NCI-H226 (cell line): ENCODE measurements around the gene ZNF609.
"Not testable (repeated sequence)": the region's sequence is repeated elsewhere in the genome, so short reads cannot be mapped to it uniquely, and the experiment has no call there.

Experiments used
- DNase-seq: peaks from one replicate; pipeline ENCODE4 v3.0.0-alpha.2; 2015

The ZNF609 gene

DNA sequence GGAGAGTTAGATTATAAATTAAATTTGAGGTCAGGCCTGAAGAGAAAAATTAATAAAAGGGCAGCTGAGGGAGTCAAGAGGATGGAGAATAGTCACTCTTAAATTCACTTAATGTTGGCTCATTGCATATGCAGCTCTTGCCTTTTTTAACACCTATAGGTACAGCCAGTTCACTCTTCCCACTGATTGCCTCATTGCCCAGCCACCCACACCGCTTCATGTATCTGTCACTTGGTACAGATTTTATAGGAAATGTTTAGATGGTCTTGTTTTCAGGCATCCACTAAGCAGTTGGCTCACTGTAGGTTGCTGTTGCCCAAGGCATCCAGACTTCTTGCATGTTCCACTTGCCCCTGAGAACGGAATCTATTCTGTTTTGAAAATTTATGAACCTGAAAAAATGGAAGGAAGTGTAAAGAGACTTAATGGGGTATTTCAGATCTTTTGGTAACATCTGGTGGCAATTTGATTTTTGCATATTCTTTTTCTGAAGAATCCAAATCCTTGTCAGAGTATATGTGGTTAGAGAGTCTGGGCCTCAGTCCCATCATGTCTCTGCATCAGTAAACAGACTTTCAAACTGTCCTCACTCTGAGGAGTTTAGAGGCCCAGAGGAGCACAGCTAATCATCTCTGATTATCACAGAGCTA is 163.1 kb downstream of the ZNF609 start:
- DNase-seq: no peak

DNA sequence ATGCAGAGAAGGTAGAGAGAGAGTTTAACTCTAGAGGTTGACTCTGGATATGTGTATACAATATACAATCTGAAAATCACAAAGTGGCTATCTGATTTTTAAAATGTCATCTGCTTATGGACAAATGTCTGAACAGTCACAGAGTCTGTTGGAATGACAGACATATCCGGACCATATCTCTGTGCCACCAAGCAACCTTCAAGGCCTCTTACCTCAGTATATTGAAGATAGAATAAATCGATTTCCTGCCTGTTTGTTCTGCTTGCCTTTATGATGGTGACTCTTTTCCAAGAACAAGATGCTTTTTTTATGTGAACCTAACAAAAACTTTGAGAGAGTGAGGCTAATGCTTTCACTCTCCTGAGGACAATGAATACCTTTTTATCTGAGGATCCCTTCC is 163.9 kb downstream of the ZNF609 start:
- DNase-seq: no peak

GRCh38 chr15:64629063-64629462 is 168.7 kb downstream of the ZNF609 start:
- DNase-seq: no peak

GRCh38 chr15:64630396-64631107 is 170.2 kb downstream of the ZNF609 start:
- DNase-seq: no peak

DNA sequence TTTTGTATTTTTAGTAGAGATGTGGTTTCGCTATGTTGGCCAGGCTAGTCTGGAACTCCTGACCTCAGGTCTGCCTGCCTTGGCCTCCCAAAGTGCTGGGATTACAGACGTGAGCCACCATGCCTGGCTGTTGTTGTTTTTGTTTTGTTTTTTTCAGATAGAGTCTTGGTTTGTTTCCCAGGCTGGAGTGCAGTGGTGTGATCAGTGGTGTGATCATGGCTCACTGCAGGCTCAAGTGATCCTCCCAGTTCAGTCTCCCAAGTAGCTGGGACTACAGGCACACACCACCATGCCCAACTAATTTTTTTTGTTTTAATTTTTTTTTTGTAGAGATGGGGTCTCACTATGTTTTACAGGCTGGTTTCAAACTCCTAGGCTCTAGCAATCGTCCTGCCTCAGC is 172.3 kb downstream of the ZNF609 start:
- not testable (repeated sequence) for DNase-seq

- no peak for DNase-seq
Measured at GRCh38 chr15:64633332-64633731, 173.0 kb downstream of the ZNF609 start.

GRCh38 chr15:64634027-64634426 is 173.6 kb downstream of the ZNF609 start:
- DNase-seq: no peak

GRCh38 chr15:64634576-64635498 is 174.5 kb downstream of the ZNF609 start:
- no peak for DNase-seq

DNA sequence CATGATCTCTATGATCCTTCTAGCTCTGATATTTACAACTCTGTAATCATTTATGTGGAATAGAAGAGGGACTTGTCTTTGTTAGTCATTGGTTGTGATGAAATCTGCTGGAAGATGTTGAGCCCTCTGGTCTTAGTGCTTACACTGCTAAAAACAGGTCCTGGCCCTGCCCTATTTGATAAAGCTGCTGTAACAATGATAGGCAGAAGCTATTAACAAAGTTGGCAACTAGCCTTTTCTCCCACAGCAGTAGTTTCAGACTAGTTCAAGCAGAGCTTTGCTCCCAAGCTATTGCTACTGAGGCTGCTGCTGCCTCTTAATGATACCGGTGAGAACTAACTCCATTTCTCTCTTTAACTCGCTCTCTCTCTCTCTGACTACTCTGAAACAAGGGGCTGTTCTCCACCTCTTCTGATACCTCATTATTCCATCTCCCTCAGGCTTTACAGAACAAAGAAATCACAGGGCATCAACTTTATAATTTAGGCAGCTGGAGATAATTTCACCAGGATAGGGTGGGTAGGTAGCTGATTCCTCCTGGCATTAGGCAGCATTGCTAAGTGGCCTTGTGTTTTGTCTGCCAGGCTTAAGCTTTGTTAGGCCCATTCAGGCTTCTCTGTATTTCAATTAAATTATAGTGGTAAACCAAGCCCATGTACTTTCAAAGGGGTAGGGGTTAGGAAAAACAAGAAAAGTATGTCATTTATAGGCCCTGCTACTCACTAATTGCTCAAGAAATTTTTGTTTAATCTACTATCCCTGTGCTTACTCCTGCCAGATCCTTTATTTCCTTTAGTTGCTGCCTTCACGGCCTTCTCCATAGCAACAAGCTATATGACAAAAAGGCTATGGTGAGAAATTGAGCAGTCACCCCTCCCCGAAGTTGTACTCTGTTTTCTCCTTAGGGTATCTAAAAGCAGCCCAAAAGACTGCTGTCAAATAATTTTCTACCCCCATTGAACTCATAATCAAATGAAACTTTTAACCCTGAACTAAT is 175.4 kb downstream of the ZNF609 start:
- DNase-seq: peak; percentile 90

DNA sequence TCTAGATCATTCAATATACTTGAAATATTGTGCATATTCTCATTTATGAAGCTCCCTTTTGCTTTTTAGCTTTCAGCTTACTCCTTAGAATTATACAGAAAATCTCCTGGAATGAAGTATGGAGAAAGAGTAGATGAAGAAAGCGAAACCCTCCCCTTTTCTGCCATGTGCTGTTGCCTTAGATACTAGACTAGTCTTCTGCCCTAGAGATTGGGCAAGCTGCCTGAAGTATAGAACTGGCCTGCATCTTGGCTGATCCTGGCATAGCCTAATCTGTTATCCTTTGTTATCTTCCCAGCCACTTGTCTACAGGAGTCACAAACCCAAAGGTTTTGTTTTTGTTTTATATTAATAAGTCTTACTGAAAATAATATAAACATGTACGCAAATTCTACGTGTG is 176.2 kb downstream of the ZNF609 start:
- DNase-seq: peak; percentile 61

- no peak for DNase-seq
Measured at GRCh38 chr15:64637412-64637811, 177.0 kb downstream of the ZNF609 start.

GRCh38 chr15:64639744-64640143 is 179.4 kb downstream of the ZNF609 start:
- not testable (repeated sequence) for DNase-seq

DNA sequence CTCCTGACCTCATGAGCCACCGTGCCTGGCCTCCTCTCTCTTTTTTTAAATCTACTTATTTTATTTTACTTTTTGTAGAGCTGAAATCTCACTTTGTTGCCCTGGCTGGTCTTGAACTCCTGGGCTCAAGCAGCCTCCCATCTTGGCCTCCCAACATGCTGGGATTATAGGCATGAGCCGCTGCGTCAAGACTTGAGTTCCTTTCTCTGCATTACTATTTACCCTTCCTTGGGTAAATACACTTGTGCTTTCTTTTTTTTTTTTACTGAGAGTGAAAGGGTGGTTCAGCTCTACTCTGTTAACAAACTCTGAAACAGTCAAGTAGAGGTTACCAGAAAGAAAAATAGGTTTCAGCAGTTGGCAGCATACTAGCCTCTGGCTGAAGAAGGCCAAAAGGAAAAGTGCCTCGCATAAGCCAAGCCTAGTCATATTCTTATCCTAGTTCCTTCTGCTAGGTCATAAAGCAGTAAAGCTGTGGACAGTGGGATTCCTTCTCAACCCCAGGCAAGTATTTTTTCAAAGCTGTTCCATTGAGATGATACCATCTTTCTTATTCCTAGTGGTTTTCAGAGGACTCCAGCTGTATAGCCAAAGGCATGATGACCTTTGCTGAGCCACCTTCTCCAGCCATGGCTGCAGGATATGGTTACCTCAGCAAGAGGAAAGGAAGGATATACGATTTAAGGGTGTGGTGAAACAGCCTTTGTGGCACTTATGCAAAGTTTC is 179.9 kb downstream of the ZNF609 start:
- no peak for DNase-seq

- DNase-seq: no peak
Measured at GRCh38 chr15:64642875-64643274, 182.5 kb downstream of the ZNF609 start.

DNA sequence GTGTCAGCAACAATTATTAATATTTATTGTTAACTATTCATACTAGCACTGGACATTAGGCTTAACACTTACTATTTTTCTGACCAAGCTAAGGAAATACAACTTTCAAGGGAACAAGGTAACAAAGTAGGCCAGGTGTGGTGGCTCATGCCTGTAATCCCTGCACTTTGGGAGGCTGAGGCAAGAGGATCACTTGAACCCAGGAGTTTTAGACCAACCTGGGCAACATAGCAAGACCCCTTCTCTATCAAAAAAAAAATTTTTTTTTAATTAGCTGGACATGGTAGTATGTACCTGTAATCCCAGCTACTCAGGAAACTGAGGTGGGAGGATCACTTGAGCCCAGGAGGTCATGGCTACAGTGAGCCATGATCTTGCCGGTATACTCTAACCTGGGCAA is 183.3 kb downstream of the ZNF609 start:
- DNase-seq: no peak

GRCh38 chr15:64644811-64645210 is 184.4 kb downstream of the ZNF609 start:
- DNase-seq: not testable (repeated sequence)

DNA sequence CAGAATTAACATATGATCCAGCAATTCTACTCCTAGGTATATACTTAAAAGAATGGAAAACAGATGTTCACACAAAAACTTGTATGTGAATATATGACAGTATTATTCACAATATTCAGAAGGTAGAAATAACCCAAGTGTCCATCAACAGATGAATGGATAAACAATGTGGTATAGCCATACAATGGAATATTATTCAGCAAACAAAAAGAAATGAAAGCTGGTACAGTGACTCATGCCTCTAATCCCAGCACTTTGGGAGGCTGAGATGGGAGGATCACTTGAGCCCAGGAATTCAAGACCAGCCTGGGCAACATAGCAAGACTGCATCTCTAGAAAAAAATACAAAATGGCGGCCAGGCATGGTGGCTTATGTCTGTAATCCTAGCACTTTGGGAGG is 185.6 kb downstream of the ZNF609 start:
- DNase-seq: no peak

- no peak for DNase-seq
Measured at GRCh38 chr15:64647367-64647766, 187.0 kb downstream of the ZNF609 start.

GRCh38 chr15:64650552-64650951 is 190.2 kb downstream of the ZNF609 start:
- DNase-seq: no peak

- DNase-seq: no peak
Measured at GRCh38 chr15:64651601-64652191, 191.3 kb downstream of the ZNF609 start.

- DNase-seq: no peak
Measured at GRCh38 chr15:64653757-64654156, 193.4 kb downstream of the ZNF609 start.
